SK-N-SH (cell line): ENCODE measurements around the gene SERTAD2. TPM values are rescaled to one million over a fixed set of nuclear protein-coding genes. Genes with fewer than 3 reads are reported as not detected.

Experiments
- CTCF ChIA-PET: fragments of 300-600, 350-600 bp; formaldehyde crosslinking; extraction: SDS; loops from one replicate; lab custom pipeline; 2021; lab: Yijun Ruan, JAX
- POLR2A ChIA-PET: fragments of 350-600 bp; sonication (Branson Sonifier 250); formaldehyde crosslinking; extraction: SDS; loops from one replicate; lab custom pipeline; 2020; ENCODE audit warnings: antibody characterized with exemption, inconsistent platforms; lab: Yijun Ruan, JAX
- DNase-seq: peaks from one replicate; pipeline ENCODE4 v3.0.0; 2012
- H2AFZ ChIP-seq: fragments of 200-600 bp; sonication (generic); 2 replicates; pipeline ENCODE4 v1.8.1; 2016; ENCODE audit warnings: antibody characterized with exemption, mild to moderate bottlenecking, low read depth
- H3F3A ChIP-seq: fragments of 200-600 bp; sonication (generic); replicated peaks from 2 replicates; pipeline ENCODE3; 2016; ENCODE audit warnings: antibody characterized with exemption, mild to moderate bottlenecking; ENCODE audit not compliant: insufficient read depth
- H3K27ac ChIP-seq, 2 experiments: fragments of 200-500 bp in 1 of 2; fragments of 200-600 bp in 1 of 2; sonication (Bioruptor generic) in 1 of 2; sonication (generic), shearing (Covaris generic) in 1 of 2; 2 replicates each; pipeline versions ENCODE4 v1.5.1 to v1.6.1; 2014 to 2016; ENCODE audit warnings: low read depth in 2 of 2, inconsistent platforms in 1 of 2, low read length in 1 of 2, mild to moderate bottlenecking in 1 of 2, mixed read lengths in 1 of 2
- H3K27me3 ChIP-seq: fragments of 200-600 bp; sonication (generic), shearing (Covaris generic); 2 replicates; pipeline ENCODE4 v1.6.1; 2016; ENCODE audit warnings: mixed run types; ENCODE audit not compliant: insufficient read depth
- H3K36me3 ChIP-seq, 2 experiments: fragments of 200-500 bp in 1 of 2; fragments of 200-600 bp in 1 of 2; sonication (Bioruptor generic) in 1 of 2; sonication (generic) in 1 of 2; replicated peaks in 1 of 2; 2 replicates each; pipeline versions ENCODE3 to v1.5.1; 2014 to 2016; ENCODE audit warnings: low read length in 1 of 2, mild to moderate bottlenecking in 1 of 2; ENCODE audit not compliant: insufficient read depth in 2 of 2, control insufficient read depth in 1 of 2
- H3K4me1 ChIP-seq, 2 experiments: fragments of 200-500 bp in 1 of 2; fragments of 200-600 bp in 1 of 2; sonication (Bioruptor generic) in 1 of 2; sonication (generic), shearing (Covaris generic) in 1 of 2; 2 replicates each; pipeline versions ENCODE4 v1.5.1 to v1.6.1; 2014 to 2016; ENCODE audit warnings: low read depth in 1 of 2, low read length in 1 of 2, mixed run types in 1 of 2; ENCODE audit not compliant: insufficient read depth in 2 of 2, control insufficient read depth in 1 of 2
- H3K4me2 ChIP-seq: fragments of 200-600 bp; sonication (generic), shearing (Covaris generic); 2 replicates; pipeline ENCODE4 v1.6.1; 2017; ENCODE audit warnings: mixed run types
- H3K4me3 ChIP-seq, 2 experiments: fragments of 200-500 bp in 1 of 2; fragments of 200-600 bp in 1 of 2; sonication (Bioruptor generic) in 1 of 2; sonication (generic), shearing (Covaris generic) in 1 of 2; 2 replicates each; pipeline versions ENCODE4 v1.5.1 to v1.8.1; 2014 to 2016; ENCODE audit warnings: low read depth in 2 of 2, inconsistent platforms in 1 of 2, low read length in 1 of 2, mild to moderate bottlenecking in 1 of 2, mixed read lengths in 1 of 2, moderate library complexity in 1 of 2
- H3K79me2 ChIP-seq: fragments of 200-600 bp; sonication (generic); 2 replicates; pipeline ENCODE4 v1.8.1; 2017; ENCODE audit warnings: mild to moderate bottlenecking; ENCODE audit not compliant: insufficient read depth
- H3K9ac ChIP-seq: fragments of 200-600 bp; sonication (generic); 2 replicates; pipeline ENCODE4 v1.6.1; 2017; ENCODE audit warnings: mixed run types
- H3K9me2 ChIP-seq: fragments of 200-600 bp; sonication (generic); 2 replicates; pipeline ENCODE4 v1.6.1; 2017; ENCODE audit warnings: mixed run types
- H3K9me3 ChIP-seq: fragments of 200-600 bp; sonication (generic); 2 replicates; pipeline ENCODE4 v1.6.1; 2017; ENCODE audit warnings: mixed run types, mild to moderate bottlenecking, moderate library complexity
- H4K20me1 ChIP-seq: fragments of 200-600 bp; sonication (generic); 2 replicates; pipeline ENCODE4 v1.6.1; 2017; ENCODE audit warnings: mild to moderate bottlenecking, mixed run types; ENCODE audit not compliant: insufficient read depth
- CTCF ChIP-seq: fragments of 200-600 bp; sonication (generic); IDR thresholded peaks from 2 replicates; pipeline ENCODE4 v1.6.1; 2017; ENCODE audit warnings: antibody characterized with exemption, mild to moderate bottlenecking, moderate library complexity
- ELF1 ChIP-seq: IDR thresholded peaks from 2 replicates; pipeline ENCODE4 v1.4.0; 2012
- EP300 ChIP-seq, 2 experiments: IDR thresholded peaks; 2 replicates each; pipeline versions ENCODE4 v1.4.0 to v1.6.1; 2012; ENCODE audit warnings: borderline replicate concordance in 1 of 2, low read depth in 1 of 2, low read length in 1 of 2
- FOSL2 ChIP-seq: IDR thresholded peaks from 2 replicates; pipeline ENCODE4 v1.4.0; 2012; ENCODE audit warnings: low read depth, mild to moderate bottlenecking, moderate library complexity, borderline replicate concordance
- GATA2 ChIP-seq: sonication (generic); formaldehyde crosslinking; IDR thresholded peaks from 2 replicates; pipeline ENCODE4 v1.5.0; 2020; ENCODE audit warnings: mild to moderate bottlenecking, missing genetic modification reagents
- IRF3 ChIP-seq: fragments of 150-350 bp; IDR thresholded peaks from 2 replicates; pipeline ENCODE4 v1.6.1; 2016; ENCODE audit warnings: mild to moderate bottlenecking, low read depth, low read length
- MAX ChIP-seq: IDR thresholded peaks from 2 replicates; pipeline ENCODE4 v1.4.0; 2012; ENCODE audit warnings: low read depth
- MEF2A ChIP-seq: IDR thresholded peaks from 2 replicates; pipeline ENCODE4 v1.4.0; 2012; ENCODE audit warnings: low read depth, borderline replicate concordance
- MXI1 ChIP-seq: IDR thresholded peaks from 2 replicates; pipeline ENCODE4 v1.6.1; 2012; ENCODE audit warnings: mild to moderate bottlenecking, low read depth, low read length, improper control_type of control experiment
- NFIC ChIP-seq: IDR thresholded peaks from 2 replicates; pipeline ENCODE4 v1.4.0; 2012; ENCODE audit warnings: borderline replicate concordance
- NRF1 ChIP-seq: IDR thresholded peaks from 2 replicates; pipeline ENCODE4 v1.6.1; 2012; ENCODE audit warnings: low read depth, mild to moderate bottlenecking, low read length
- POLR2AphosphoS5 ChIP-seq: IDR thresholded peaks from 2 replicates; pipeline ENCODE4 v1.6.1; 2012; ENCODE audit warnings: low read depth, low read length
- RAD21 ChIP-seq: IDR thresholded peaks from 2 replicates; pipeline ENCODE4 v1.6.1; 2012; ENCODE audit warnings: mild to moderate bottlenecking, low read length
- RCOR1 ChIP-seq: fragments of 150-350 bp; IDR thresholded peaks from 2 replicates; pipeline ENCODE4 v1.6.1; 2017; ENCODE audit warnings: antibody characterized with exemption, low read length
- RFX5 ChIP-seq: IDR thresholded peaks from 2 replicates; pipeline ENCODE4 v1.6.1; 2012; ENCODE audit warnings: mild to moderate bottlenecking, improper control_type of control experiment, low read length
- SIN3A ChIP-seq: IDR thresholded peaks from 2 replicates; pipeline ENCODE4 v1.6.1; 2012; ENCODE audit warnings: low read depth, mild to moderate bottlenecking, low read length, moderate library complexity, borderline replicate concordance
- SMC3 ChIP-seq: IDR thresholded peaks from 2 replicates; pipeline ENCODE4 v1.6.1; 2012; ENCODE audit warnings: low read depth, low read length, improper control_type of control experiment
- TCF12 ChIP-seq: IDR thresholded peaks from 2 replicates; pipeline ENCODE4 v1.4.0; 2012
- TEAD4 ChIP-seq: IDR thresholded peaks from 2 replicates; pipeline ENCODE4 v1.4.0; 2012; ENCODE audit warnings: mild to moderate bottlenecking, borderline replicate concordance; ENCODE audit not compliant: insufficient read depth
- WGBS: methylation state at CpG from one replicate; pipeline ENCODE4 v1.1.6; 2017; ENCODE audit warnings: low lambda C conversion rate; 5-methylcytosine and 5-hydroxymethylcytosine counted together
- polyA plus RNA-seq, 3 experiments: library from polyadenylated mRNA; depleted of rRNA; stranded (reverse); fragments of >200 nt; gene quantifications; 2 replicates each; pipeline ENCODE4 v1.2.3, GENCODE V29; 2012

Gene SERTAD2
- polyA plus RNA-seq, 1 of the 3 experiments (the other 2 are of a cell fraction) = 9.1 TPM

- Histone ChIP-seq H3K4me3 (no peak overlapping the region), H3K4me2 (no peak overlapping the region), H4K20me1 (no peaks in the 10 kb centered on the region), H3K9ac (no peak overlapping the region), H3K36me3 (no peaks in the 10 kb centered on the region), H2AFZ (no peak overlapping the region), H3K9me2 (no peaks in the 10 kb centered on the region), H3K79me2 (peaks cover 4% of the 10 kb centered on the region; the same call in 1 of the 2 replicates), H3K27ac (no peak overlapping the region), H3K27me3 (no peaks in the 10 kb centered on the region), H3F3A (peaks cover 9% of the 10 kb centered on the region), H3K9me3 (no peaks in the 10 kb centered on the region), H3K4me1 (peaks cover 0 to 11% of the 10 kb centered on the region in 2 experiments; a peak in 3 of 4 replicates)
- DNase-seq = no peak
- ChIA-PET CTCF (no interaction called here), POLR2A (no interaction called here)
- TF ChIP-seq NFIC (no peak), TCF12 (no peak), NRF1 (no peak), MAX (no peak)
- WGBS = 98% methylated on average over 3 of the region's 3 CpGs
Observed at GRCh38 chr2:64677530-64677929, 23.8 kb upstream of the SERTAD2 start.

GRCh38 chr2:64675860-64676259 is 22.1 kb upstream of the SERTAD2 start:
- no peak overlapping the region for H3K4me3 ChIP-seq
- H3K27me3 ChIP-seq = no peaks in the 10 kb centered on the region
- H3K36me3 ChIP-seq = no peaks in the 10 kb centered on the region
- peaks cover 4% of the 10 kb centered on the region; the same call in 1 of the 2 replicates for H3K79me2 ChIP-seq
- H3K9me3 ChIP-seq = no peaks in the 10 kb centered on the region
- no peak for DNase-seq
- peaks cover 9% of the 10 kb centered on the region for H3F3A ChIP-seq
- H4K20me1 ChIP-seq = no peaks in the 10 kb centered on the region
- no peak overlapping the region for H3K9ac ChIP-seq
- no peaks in the 10 kb centered on the region for H3K9me2 ChIP-seq
- no peak overlapping the region for H3K4me2 ChIP-seq
- H2AFZ ChIP-seq = no peak overlapping the region
- TF ChIP-seq MXI1 = no peak
- no peak for TF ChIP-seq RCOR1
- no peak for TF ChIP-seq SMC3
- no peak for TF ChIP-seq TCF12
- TF ChIP-seq FOSL2 = peak; percentile 23; the same call in 1 of the 2 replicates
- TF ChIP-seq CTCF = no peak
- TF ChIP-seq RFX5 = no peak
- POLR2A ChIA-PET = interaction anchor here (1.5 kb wide), 1 partner anchor 21 kb away, joined by 6 read pairs; no protein-coding TSS in a partner anchor
- CTCF ChIA-PET = interaction anchor here (0.8 to 2.1 kb wide), 5 partner anchors 14 to 156 kb away, joined by 3 to 11 read pairs (median 7); partner anchors contain the start of gene SERTAD2
- WGBS = 82% methylated on average over 5 of the region's 5 CpGs
- no peak overlapping the region for H3K27ac ChIP-seq
- peaks cover 0 to 11% of the 10 kb centered on the region in 2 experiments; a peak in 3 of 4 replicates for H3K4me1 ChIP-seq

- no peaks in the 10 kb centered on the region for H3K27me3 ChIP-seq
- H4K20me1 ChIP-seq = no peaks in the 10 kb centered on the region
- H3K36me3 ChIP-seq = no peaks in the 10 kb centered on the region
- ChIA-PET POLR2A (interaction anchor here (0.6 kb wide), 1 partner anchor 718 kb away, joined by 3 read pairs; no protein-coding TSS in a partner anchor), CTCF (interaction anchor here (2.3 kb wide), 1 partner anchor 9 kb away, joined by 5 read pairs; no protein-coding TSS in a partner anchor)
- no peaks in the 10 kb centered on the region for H3F3A ChIP-seq
- no peak overlapping the region for H3K4me3 ChIP-seq
- H3K27ac ChIP-seq = no peak overlapping the region
- no peak overlapping the region for H3K4me2 ChIP-seq
- DNase-seq = no peak
- H3K4me1 ChIP-seq = peaks cover 0 to 2% of the 10 kb centered on the region in 2 experiments; a peak in 1 of 4 replicates
- no peak overlapping the region for H2AFZ ChIP-seq
- H3K9ac ChIP-seq = no peak overlapping the region
- H3K9me3 ChIP-seq = no peaks in the 10 kb centered on the region
- H3K9me2 ChIP-seq = no peaks in the 10 kb centered on the region
- WGBS = 93% methylated on average over 2 of the region's 2 CpGs
- peaks cover 4% of the 10 kb centered on the region; the same call in 1 of the 2 replicates for H3K79me2 ChIP-seq
- TF ChIP-seq RAD21 (no peak), NFIC (no peak), RFX5 (no peak), MEF2A (no peak), SIN3A (no peak), IRF3 (no peak), MAX (no peak), TEAD4 (no peak), EP300 (IDR thresholded peaks at IDR 0.05; ENCODE audit: borderline replicate concordance in 1 of 2, low read depth in 1 of 2, low read length in 1 of 2) (no peak), GATA2 (CRISPR knock-in tag) (no peak), FOSL2 (no peak), POLR2AphosphoS5 (no peak), RCOR1 (no peak), ELF1 (no peak), MXI1 (no peak), SMC3 (no peak), TCF12 (no peak)
Observed at GRCh38 chr2:64672708-64673107, 19.0 kb upstream of the SERTAD2 start.
